ENCODE measurements around the gene ADGRA3.
"Not testable (repeated sequence)": the region's sequence is repeated elsewhere in the genome, so short reads cannot be mapped to it uniquely, and the experiment has no call there.

Gene ADGRA3

DNA sequence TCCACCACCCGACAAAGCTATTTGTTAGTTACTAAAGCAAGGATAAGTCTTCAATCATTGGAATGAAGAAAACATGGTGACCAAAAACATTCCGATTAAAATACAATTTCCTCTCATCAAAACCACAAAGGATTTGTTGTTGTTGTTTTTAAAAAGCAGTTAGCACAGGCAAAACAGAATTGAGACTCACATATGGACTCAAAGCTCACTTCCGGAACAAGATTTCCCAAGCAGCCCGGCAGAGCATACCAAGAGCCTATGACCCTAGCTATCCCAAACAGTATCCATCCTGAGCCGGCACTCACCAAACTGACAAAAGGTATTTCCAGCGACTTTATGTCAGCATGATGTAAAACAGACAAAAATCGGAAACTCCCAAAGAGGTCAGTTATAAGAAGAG lies 39.9 kb downstream of the ADGRA3 start:
- Mint-ChIP-seq H3K9me3 (peaks cover 3% of the 10 kb centered on the region), H3K36me3 (ENCODE audit: low read depth) (peaks cover 40% of the 10 kb centered on the region), H3K27me3 (ENCODE audit: low read depth) (no peaks in the 10 kb centered on the region), H3K27ac (peak overlapping the region in 1 of 3 experiments; percentile 54), H3K4me1 (peaks cover 43% of the 10 kb centered on the region), H3K4me3 (no peak overlapping the region)
- TF ChIP-seq, protein P1, sequence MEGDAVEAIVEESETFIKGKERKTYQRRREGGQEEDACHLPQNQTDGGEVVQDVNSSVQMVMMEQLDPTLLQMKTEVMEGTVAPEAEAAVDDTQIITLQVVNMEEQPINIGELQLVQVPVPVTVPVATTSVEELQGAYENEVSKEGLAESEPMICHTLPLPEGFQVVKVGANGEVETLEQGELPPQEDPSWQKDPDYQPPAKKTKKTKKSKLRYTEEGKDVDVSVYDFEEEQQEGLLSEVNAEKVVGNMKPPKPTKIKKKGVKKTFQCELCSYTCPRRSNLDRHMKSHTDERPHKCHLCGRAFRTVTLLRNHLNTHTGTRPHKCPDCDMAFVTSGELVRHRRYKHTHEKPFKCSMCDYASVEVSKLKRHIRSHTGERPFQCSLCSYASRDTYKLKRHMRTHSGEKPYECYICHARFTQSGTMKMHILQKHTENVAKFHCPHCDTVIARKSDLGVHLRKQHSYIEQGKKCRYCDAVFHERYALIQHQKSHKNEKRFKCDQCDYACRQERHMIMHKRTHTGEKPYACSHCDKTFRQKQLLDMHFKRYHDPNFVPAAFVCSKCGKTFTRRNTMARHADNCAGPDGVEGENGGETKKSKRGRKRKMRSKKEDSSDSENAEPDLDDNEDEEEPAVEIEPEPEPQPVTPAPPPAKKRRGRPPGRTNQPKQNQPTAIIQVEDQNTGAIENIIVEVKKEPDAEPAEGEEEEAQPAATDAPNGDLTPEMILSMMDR (IDR thresholded peaks at IDR 0.05; ENCODE audit: unreplicated experiment in 3 of 3): no peak

DNA sequence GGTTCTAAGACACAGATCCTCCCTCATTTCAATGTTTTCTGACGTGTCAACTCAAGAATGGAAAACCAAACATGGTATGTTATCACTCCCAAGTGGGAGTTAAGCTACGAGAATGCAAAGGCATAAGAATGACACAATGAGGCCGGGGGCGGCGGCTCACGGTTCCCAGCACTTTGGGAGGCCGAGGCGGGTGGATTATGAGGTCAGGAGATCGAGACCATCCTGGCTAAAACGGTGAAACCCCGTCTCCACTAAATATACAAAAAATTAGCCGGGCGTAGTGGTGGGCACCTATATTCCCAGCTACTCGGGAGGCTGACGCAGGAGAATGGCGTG lies 40.6 kb downstream of the ADGRA3 start:
- H3K36me3 Mint-ChIP-seq (ENCODE audit: low read depth): peaks cover 48% of the 10 kb centered on the region
- peaks cover 38% of the 10 kb centered on the region for H3K4me1 Mint-ChIP-seq
- peak overlapping the region in 1 of 3 experiments; percentile 40 for H3K4me3 Mint-ChIP-seq
- H3K27ac Mint-ChIP-seq: peak overlapping the region in 1 of 3 experiments; percentile 53
- H3K27me3 Mint-ChIP-seq (ENCODE audit: low read depth); H3K9me3 Mint-ChIP-seq: not testable (repeated sequence)

DNA sequence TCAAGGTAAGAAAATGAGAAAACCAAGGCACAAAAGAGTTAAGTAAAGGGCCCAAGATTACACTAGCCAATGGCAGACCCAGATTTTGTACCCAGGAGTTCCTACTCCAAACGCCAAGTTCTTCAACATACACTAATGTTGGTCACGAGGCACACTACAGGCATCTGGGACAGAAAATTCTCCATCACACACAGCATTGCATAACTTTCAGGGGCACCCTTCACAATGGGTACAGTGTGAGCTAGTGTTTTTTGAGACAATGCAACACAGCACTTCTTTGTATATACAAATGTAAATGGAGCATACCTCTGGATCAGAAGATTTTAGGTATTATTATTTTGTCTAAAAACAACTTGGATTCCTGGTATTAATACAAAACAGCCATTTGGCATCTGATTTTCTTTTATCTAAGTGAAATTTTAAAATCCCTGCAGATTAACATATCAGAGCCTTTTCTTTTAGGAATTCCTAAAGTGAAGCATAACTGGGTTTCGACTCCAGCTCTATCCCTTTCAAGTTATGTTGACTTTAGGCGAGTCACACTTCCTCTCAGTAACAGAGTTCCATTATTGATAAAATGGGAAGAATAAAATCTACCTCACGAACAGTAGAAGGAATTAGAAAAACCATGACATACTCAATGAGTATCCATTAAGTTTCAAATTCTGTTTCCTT lies 41.1 kb downstream of the ADGRA3 start:
- Mint-ChIP-seq H3K4me1 (peaks cover 33% of the 10 kb centered on the region), H3K27me3 (ENCODE audit: low read depth) (no peaks in the 10 kb centered on the region), H3K4me3 (peak overlapping the region in 1 of 3 experiments; percentile 40), H3K36me3 (ENCODE audit: low read depth) (peaks cover 49% of the 10 kb centered on the region), H3K9me3 (peaks cover 1% of the 10 kb centered on the region), H3K27ac (peak overlapping the region in 2 of 3 experiments; percentile 53 to 59)
- TF ChIP-seq, protein P1 (IDR thresholded peaks at IDR 0.05; ENCODE audit: unreplicated experiment in 3 of 3): no peak

DNA sequence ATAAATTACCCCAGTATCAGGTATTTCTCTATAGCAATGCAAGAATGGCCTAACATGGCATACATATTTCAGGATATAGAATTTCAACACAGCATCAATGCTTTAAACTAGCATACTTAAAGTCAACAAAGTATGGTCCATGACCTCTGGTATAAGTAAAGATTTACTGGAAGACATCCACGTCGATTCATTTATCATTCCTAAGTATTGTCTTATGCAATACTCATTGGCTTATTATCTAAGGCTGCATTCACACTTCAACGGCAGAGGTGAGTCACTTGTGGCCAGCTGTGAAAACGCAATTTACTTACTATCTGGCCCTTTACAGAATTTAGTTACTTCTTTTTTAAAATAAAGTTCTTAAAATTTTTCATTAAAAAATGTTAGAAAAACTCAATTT lies 42.6 kb downstream of the ADGRA3 start:
- Mint-ChIP-seq H3K27me3 (ENCODE audit: low read depth) (no peaks in the 10 kb centered on the region), H3K36me3 (ENCODE audit: low read depth) (peaks cover 53% of the 10 kb centered on the region), H3K27ac (no peak overlapping the region), H3K4me3 (no peak overlapping the region), H3K4me1 (peaks cover 27% of the 10 kb centered on the region), H3K9me3 (no peaks in the 10 kb centered on the region)
- TF ChIP-seq, protein P1 (IDR thresholded peaks at IDR 0.05; ENCODE audit: unreplicated experiment in 3 of 3): no peak

DNA sequence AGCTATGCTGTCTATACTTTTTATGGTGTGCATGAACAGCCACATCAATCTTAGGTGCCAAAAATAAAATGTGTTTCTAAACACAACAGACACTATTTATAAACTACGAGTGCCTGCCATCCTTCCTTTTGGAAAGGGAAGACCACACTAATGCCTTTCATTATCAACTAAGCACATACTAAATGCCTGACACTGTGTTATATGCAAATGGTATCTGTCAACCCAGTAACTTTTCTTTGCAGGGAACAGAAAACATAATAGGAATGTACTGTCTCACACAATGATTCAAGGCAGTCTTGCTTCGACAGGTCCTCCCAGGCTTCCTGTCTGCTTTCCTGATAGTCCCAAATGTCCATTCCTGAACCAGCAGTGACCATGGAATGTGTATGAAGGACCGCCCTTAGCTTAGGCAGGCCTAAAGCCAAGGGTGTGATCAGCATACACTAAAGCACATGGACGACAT lies 43.8 kb downstream of the ADGRA3 start:
- H3K27ac Mint-ChIP-seq: peak overlapping the region in 1 of 3 experiments; percentile 2
- TF ChIP-seq, protein P1 (IDR thresholded peaks at IDR 0.05; ENCODE audit: unreplicated experiment in 3 of 3): no peak
- H3K9me3 Mint-ChIP-seq: no peaks in the 10 kb centered on the region
- H3K36me3 Mint-ChIP-seq (ENCODE audit: low read depth): peaks cover 64% of the 10 kb centered on the region
- no peak overlapping the region for H3K4me3 Mint-ChIP-seq
- H3K27me3 Mint-ChIP-seq (ENCODE audit: low read depth): no peaks in the 10 kb centered on the region
- peaks cover 25% of the 10 kb centered on the region for H3K4me1 Mint-ChIP-seq

DNA sequence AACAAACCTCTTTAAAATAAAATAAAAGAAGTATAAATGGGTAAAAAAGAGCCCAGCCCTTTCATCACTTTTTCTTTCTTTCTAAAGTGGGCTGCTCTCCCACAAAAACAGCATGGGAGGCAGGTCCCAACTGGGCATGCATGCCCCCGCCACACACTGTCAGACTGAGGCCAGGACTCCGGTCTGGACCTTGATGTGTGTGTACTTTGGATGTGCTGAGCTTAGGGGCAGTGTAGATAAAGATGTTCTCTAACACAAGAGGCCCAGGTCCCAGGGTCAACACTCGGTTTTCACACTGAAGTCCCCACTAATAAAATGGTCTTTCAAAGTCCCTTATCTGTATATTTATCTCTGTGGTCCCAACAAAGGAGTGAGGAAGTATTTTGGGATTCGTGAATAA lies 44.4 kb downstream of the ADGRA3 start:
- no peaks in the 10 kb centered on the region for H3K27me3 Mint-ChIP-seq (ENCODE audit: low read depth)

More for the DNA sequence above, 44.4 kb downstream of the ADGRA3 start:
- TF ChIP-seq, protein P1 (IDR thresholded peaks at IDR 0.05; ENCODE audit: unreplicated experiment in 3 of 3): no peak
- H3K4me1 Mint-ChIP-seq: peaks cover 30% of the 10 kb centered on the region
- no peaks in the 10 kb centered on the region for H3K9me3 Mint-ChIP-seq
- no peak overlapping the region for H3K4me3 Mint-ChIP-seq
- H3K27ac Mint-ChIP-seq: peak overlapping the region in 1 of 3 experiments; percentile 44
- peaks cover 70% of the 10 kb centered on the region for H3K36me3 Mint-ChIP-seq (ENCODE audit: low read depth)

Data from nephron (organoid).